IPS-NIHi7 (cell line): ENCODE measurements around the gene ESPNL.
"Not testable (repeated sequence)": the region's sequence is repeated elsewhere in the genome, so short reads cannot be mapped to it uniquely, and the experiment has no call there.

Experiments used
- DNase-seq: peaks from one replicate; pipeline ENCODE4 v3.0.0; 2012; ENCODE audit warnings: mixed read lengths; ENCODE audit errors: extremely low spot score

ESPNL gene, protein sequence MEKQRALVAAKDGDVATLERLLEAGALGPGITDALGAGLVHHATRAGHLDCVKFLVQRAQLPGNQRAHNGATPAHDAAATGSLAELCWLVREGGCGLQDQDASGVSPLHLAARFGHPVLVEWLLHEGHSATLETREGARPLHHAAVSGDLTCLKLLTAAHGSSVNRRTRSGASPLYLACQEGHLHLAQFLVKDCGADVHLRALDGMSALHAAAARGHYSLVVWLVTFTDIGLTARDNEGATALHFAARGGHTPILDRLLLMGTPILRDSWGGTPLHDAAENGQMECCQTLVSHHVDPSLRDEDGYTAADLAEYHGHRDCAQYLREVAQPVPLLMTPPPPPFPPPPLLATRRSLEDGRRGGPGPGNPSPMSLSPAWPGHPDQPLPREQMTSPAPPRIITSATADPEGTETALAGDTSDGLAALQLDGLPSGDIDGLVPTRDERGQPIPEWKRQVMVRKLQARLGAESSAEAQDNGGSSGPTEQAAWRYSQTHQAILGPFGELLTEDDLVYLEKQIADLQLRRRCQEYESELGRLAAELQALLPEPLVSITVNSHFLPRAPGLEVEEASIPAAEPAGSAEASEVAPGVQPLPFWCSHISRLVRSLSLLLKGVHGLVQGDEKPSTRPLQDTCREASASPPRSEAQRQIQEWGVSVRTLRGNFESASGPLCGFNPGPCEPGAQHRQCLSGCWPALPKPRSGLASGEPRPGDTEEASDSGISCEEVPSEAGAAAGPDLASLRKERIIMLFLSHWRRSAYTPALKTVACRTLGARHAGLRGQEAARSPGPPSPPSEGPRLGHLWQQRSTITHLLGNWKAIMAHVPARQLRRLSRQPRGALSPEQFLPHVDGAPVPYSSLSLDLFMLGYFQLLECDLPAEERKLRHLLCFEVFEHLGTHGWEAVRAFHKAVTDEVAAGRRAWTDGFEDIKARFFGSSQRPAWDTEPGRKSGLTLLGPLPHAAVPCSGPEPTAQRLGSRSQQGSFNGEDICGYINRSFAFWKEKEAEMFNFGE

DNA sequence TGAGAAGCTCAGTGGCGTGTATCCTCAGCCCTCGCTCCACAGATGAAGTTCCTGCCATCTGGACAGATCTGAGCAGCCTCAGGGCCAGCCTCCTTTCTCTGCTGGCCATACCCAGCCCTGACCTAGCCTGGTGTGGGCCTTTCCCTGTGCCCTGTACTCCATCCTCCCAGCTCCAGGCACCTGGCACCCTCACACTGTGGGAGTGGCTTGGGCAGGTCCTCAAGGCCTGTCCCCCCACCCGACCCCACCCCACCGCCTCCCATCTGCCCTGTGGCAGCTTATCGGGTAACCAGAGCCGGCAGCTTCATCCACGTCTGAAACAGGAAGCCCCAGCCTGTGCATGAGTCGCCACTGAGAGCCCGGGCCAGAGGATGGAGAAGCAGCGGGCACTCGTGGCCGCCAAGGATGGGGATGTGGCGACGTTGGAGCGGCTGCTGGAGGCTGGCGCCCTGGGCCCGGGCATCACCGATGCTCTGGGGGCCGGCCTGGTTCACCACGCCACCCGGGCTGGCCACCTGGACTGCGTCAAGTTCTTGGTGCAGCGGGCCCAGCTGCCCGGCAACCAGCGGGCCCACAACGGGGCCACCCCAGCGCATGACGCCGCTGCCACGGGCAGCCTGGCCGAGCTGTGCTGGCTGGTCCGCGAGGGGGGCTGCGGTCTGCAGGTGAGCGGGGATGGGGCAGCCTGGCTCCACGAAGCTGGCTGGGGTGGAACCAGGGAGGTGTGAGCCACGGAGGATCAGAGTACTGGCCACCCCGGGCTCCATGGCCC, at the start of gene ESPNL:
Gene ESPNL, plus strand, starts transcription at position 292 of the 772 bp plus-strand sequence. Its CDS starts 80 bp downstream, at position 372.
- DNase-seq = no peak

DNA sequence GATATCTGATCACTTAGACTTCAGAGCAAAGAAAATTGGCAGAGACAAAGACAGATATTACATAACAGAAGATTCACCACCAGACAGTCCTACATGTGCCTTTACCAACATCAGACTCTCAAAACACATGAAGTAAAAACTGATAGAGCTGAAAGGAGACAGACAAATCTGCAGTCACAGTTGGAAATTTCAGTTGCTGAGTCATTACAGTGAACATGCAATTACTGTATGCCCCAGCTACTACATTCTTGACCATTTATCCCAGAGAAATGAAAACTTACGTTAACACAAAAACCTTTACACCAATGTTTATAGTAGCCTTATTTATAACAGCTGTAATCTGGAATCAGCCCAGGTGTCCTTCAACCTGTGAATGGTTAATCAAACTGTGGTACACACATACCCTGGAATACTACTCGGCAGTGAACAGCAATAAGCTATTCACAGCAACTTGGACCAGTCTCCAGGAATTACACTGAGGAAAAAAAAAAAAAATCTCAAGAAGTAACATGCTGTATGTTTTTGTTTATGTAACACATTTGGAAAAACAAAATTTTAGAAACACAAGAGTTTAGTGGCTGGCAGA, 46.9 kb upstream of the ESPNL start:
- DNase-seq = no peak

DNA sequence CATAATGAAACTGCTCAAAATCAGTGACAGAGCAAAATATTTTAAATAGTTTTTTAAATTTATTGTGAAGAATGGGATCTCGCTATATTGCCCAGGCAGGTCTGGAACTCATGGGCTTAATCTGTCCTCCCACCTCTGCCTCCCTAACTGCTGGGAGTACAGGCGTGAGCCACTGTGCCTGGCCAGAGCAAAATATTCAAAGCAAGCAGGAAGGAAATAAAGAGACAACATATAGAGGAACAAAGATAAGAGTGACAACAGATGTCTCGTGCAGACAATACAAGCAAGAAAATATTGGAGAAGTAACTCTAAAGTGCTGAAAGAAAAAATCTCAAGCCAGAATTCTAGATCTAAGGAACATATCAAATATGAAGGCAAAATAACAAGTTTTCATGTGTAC, 44.3 kb upstream of the ESPNL start:
- no peak for DNase-seq

DNA sequence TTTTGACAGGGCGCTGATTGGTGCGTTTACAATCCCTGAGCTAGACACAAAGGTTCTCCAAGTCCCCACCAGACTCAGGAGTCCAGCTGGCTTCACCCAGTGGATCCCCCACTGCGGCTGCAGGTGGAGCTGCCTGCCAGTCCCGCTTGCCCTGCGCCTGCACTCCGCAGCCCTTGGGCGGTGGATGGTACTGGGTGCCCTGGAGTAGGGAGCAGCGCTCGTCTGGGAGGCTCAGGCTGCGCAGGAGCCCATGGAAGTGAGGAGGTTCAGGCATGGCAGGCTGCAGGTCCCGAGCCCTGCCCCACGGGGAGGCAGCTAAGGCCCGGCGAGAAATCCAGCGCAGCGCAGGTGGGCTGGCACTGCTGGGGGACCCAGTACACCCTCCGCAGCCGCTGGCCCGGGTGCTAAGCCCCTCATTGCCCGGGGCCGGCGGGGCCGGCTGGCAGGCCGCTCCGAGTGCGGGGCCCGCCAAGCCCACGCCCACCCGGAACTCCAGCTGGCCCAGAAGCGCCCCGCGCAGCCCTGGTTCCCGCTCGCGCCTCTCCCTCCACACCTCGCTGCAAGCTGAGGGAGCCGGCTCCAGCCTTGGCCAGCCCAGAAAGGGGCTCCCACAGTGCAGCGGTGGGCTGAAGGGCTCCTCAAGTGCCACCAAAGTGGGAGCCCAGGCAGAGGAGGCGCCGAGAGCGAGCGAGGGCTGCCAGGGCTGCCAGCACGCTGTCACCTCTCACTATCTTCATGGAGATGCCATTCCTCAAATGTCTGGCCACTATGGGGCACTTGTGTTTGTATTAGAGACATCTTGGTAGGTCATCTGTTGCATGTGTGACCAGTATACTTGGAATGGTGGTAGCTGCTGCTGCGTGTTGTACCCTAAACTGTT, 42.2 kb upstream of the ESPNL start:
- DNase-seq = not testable (repeated sequence)

DNA sequence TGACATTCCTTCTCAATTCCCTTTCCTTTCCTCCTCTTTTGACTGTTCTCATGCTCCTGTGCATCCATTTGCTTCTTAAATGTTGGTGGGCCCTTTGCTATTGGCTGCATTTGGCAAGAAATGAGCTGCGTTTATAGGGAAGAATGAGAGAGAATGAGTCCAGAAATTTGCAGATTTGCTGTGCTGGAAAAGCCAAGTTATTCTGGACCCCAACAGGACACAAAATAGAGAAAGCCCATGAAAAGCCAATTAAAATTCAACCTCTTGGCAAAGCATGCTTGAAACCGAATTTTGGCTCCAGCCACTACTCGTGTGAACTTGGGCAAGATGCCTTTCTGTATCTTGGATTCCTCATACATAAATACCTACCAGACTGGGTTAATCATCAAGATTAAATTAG, 40.6 kb upstream of the ESPNL start:
- no peak for DNase-seq

DNA sequence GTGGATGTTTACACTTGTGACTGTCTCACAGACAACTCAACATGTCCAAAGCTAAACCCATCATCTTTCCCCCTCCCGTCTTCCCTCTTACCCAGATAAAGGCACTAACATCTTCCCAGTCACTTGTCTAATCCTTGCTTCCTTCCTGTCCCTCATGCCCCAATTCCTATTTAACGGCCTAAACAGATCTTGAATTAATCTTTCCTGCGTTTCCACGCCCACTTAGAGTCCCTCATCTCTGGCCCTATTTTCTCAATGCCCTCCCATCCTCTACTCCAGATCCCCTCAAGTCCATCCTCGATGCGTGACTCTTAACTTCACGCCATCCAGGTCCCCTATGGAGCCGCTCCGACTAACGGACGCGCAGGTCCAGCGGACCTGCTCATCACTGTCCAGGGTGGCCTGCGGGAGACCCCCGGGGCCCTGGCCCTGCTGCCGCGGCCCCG, 40.0 kb upstream of the ESPNL start:
- DNase-seq = no peak

DNA sequence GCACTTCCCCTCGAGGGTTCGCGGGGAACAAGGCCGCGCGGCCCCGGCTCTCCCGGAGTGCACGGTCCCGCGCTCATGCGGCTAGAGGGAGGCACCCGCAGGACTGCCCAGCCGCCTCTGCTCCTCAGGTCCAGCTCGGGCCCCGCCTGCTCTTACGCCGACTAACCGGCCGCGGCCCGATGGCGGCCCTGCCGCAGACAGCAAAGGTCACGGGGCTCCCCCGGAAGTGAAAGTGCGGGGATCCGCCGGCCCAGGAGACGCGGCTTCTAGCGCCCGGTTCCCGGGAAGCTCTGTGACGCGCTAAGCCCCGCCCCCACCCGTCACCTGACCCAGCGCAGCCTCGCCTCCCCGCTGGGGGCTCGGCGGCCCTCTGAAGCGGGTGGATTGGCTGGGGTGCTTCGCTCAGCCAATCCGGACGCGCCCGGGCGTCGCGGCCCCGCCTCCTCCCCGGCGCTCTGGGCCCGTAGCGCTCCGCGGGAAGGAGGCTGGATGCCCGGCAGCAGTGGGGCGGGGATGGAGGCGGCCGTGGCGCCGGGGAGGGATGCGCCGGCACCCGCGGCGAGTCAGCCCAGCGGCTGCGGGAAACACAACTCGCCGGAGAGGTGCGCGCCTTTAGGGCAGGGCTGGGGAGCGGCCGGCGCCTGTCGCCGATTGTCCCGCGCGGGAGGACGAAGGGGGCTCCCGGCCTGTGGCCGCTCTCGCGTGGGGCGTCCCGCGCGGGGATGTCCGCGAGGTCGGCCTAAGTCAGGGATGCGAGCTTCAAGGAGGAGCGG, 39.4 kb upstream of the ESPNL start, which contains the start of gene SCLY:
Gene SCLY, plus strand, starts transcription at position 460 of the 773 bp plus-strand sequence. Its CDS starts 54 bp downstream, at position 514.
- DNase-seq = peak; percentile 100

DNA sequence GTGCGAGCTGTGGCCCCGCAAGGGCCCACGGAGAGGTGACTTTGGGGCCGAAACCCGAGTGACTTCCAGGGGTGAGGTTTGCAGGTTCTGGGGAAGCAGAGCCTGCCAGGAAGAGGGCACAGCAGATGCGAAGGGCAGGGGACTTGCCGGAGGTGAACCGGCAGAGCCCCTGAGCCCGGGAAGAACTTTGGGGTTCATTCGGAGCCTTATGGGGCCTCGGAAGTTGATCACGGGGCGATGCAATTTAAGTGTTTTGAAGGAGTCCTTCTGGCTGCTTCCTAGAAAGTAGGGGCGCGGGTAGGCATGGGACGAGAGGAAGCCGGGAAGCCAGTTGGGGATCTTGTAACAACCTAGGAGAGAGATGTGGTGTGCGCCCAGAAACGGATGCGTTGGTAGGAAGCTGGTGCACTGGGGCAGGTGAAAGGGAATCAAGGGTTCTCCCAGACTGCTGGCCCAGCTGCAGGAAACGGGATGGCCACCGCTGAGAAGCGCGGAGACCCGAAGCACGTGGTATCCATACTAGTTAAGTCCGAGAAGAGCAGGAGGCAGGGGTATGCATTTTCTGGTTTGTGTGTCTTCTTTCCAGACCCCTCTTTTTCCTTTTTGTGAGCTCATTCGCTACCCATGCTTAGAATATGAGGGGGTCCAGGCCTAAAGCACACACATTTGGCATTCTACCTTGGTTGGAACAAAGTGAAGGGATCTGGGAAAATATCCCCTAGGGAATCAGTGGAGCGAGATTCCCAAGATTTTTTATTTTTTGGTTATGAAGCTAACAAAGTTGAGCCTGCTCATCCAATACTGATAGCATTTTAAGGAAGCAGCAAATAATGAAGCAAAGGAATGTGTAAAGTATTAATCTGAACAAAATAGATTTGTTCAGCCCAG, 38.6 kb upstream of the ESPNL start:
- peak; percentile 67 for DNase-seq

DNA sequence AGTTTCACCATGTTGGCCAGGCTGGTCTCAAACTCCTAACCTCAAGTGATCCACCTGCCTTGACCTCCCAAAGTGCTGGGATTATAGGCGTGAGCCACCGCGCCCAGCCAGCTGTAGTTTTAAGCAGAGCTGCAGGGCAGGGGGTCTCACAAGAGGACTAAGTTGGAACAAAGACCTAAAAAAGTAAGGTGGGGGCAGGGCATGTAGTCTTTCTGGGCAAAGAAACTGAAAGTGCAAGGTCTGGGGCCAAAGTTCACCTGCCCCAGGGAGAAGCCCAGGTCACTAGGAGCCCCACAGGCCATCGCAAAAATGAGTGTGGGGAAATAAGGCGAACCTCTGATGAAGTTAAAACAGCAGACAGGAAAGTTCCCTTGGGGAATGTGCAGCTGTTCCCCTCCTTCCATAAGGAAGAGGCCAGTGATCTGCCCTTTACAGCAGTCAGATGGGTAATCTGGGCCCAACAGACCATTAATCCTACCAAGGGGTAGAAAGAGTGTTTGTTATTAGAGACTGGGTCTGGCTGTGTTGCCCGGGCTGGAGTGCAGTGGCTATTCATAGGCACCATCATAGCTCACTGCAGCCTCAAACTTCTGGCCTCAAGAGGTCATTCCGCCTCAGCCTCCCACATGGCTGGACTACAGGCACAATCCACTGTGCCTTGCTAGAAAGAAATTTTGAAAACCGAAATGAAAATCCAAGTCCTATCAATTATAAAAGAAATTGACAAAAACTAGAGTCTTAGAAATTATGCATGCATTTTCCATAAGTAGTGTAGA, 36.5 kb upstream of the ESPNL start:
- DNase-seq = no peak

DNA sequence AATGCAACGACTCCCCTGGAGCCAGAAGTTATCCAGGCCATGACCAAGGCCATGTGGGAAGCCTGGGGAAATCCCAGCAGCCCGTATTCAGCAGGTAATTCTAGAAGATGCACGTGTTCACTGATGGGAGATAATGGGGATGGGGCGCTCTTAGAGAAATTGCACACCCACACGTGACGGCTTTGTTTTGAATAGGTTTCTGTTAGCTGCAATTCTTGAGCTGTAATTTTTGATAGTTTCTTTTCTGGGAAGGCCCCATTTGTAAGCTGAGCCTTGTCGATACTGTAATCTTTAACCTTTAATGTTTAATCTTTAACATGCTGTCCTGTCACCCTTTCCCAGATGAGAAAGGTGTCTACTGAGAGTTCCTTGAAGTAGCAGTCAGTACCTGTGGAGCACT, 35.8 kb upstream of the ESPNL start:
- no peak for DNase-seq

DNA sequence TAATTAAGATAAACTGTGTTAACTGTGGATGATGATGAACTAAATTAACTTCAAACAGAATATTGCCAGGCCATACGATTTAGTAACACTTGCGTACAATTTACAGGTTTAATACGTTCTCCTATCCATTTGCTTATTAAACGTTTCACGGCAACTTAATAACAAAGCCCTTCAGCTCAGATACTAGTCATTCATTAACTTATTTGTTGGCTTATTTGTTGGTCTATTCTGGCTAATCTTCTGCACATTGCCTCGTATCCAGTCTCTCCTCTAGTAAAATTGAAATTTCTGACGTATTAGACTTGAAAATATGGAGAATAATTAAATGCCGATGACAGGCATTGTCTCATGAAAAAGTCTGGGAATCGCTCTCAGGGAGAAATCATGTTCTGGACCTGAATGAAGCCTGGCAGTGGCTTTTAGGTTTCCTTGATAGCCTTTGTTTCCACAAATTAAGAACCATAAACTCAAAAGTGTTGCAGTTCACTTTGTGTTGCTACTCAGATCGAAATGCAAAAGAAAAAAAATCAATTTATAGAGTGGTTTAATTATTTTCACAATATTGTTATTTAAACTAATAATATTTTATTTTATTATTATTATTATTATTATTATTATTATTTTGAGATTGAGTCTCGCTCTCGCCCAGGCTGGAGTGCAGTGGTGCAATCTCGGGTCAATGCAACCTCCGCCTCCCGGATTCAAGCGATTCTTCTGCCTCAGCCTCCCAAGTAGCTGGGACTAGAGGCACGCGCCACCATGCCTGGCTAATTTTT, 34.9 kb upstream of the ESPNL start:
- no peak for DNase-seq

DNA sequence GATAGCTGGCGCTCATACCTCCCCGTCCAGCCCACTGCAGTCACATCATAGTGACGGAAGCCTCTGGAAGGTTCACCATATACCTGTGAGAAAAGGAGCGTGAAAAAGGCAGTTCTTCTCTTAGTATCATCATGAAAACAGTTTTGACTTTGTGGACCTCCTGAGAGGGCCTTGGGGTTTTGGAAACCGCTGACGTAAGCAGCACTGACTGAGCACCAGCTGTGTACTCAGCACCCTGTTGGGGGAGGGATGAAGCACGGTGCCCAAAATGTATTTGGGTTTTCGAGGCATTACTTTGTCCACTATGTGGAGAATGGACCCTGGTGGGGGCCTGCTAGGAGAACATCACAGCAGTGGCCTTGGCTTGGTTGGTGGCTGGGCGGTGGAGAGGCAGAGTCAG, 33.9 kb upstream of the ESPNL start:
- no peak for DNase-seq

DNA sequence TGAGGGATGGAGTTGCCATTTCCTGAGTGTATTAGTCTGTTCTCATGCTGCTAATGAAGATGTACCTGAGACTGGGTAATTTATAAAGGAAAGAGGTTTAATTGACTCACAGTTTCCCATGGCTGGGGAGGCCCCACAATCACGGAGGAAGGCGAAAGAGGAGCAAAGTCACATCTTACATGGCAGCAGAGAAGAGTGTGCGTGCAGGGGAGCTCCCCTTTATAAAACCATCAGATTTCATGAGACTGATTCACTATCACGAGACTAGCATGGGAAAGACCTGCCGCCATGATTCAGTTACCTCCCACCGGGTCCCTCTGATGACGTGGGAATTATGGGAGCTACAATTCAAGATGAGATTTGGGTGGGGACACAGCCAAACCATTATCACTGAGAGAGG, 33.4 kb upstream of the ESPNL start:
- not testable (repeated sequence) for DNase-seq

DNA sequence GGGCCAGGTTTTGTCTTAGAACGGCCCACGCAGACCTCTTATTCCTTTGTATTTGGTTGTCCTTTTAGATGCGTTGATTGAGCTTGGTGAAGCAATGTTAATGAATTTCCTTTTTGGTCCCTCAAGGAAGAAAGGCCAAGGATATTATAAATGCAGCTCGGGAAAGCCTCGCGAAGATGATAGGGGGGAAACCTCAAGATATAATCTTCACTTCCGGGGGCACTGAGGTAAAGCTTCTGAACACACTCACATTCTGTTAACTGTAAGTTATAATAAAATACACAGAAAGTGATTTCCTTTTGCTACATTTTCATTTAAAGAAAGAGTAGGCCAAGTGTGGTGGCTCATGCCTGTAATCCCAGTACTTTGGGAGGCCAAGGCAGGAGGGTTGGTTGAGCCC, 32.2 kb upstream of the ESPNL start:
- DNase-seq = no peak

DNA sequence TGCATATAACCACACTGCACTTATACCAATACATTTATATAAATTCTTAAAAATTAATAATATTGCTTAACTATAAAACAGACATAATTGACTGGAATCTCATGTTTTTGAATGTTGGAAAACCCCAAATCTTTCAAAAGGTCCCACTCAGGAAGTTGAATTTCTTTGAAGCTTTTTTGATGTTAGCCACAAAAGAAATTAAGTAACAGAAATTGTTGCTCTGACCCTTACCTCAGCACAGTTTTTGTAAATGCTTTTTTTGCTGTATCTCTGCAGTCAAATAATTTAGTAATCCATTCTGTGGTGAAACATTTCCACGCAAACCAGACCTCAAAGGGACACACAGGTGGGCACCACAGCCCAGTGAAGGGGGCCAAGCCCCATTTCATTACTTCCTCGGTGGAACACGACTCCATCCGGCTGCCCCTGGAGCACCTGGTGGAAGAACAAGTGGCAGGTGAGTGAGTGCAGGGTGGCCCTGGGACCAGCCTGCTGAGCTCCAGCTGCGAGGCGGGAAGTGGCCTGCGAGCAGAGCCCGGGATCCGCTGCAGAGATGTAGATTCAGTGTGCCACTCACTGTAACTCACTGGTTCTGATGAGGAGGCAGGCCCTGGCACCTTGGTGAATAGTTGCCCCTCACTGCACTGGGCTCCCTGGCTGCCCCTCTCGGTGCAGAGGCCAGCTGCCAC, 31.0 kb upstream of the ESPNL start:
- no peak for DNase-seq

DNA sequence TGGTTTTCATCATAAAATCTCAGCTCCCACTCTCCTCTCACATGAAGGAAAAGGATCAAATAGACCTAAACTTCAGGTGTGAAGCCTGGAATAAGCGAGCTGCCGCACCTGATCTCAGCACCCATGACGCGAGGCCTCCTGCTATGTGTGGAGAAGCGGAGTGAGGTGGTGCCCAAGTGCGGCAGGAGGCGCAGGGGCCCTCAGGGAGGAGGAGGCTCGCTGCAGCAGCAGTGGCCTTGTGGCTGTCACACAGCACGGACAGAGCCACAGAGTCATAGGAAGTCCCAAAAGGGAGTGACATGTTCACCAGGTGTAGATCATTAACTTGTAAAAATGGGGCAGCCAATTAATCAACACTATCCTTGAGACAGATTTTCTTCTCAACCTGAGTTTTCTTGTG, 30.3 kb upstream of the ESPNL start:
- DNase-seq = no peak
